Large intestine (tissue), 3 donors: Measurements from ENCODE around the gene EEFSEC. TPM values are rescaled to one million over a fixed set of nuclear protein-coding genes. Genes with fewer than 3 reads are reported as not detected.

Experiments
- DNase-seq, 2 donors: peaks; one replicate each; pipeline versions ENCODE4 v3.0.0 to v3.0.0-alpha.2; 2013
- H3K27ac ChIP-seq: one replicate; pipeline ENCODE4 v1.5.1; 2013; ENCODE audit warnings: low read length
- H3K27me3 ChIP-seq: 2 replicates; pipeline ENCODE4 v1.6.1; 2013; ENCODE audit warnings: low read length; ENCODE audit not compliant: control insufficient read depth, insufficient read depth
- H3K36me3 ChIP-seq: 2 replicates; pipeline ENCODE4 v1.6.1; 2013; ENCODE audit warnings: low read length; ENCODE audit not compliant: control insufficient read depth, insufficient read depth
- H3K4me1 ChIP-seq: one replicate; pipeline ENCODE4 v1.6.1; 2013; ENCODE audit warnings: low read length; ENCODE audit not compliant: control insufficient read depth, insufficient read depth
- H3K4me3 ChIP-seq: one replicate; pipeline ENCODE4 v1.5.1; 2013; ENCODE audit warnings: low read length
- H3K9me3 ChIP-seq: one replicate; pipeline ENCODE4 v1.6.1; 2013; ENCODE audit warnings: mild to moderate bottlenecking, low read depth, low read length, moderate library complexity; ENCODE audit not compliant: control insufficient read depth
- WGBS: methylation state at CpG from one replicate; pipeline ENCODE4 v1.1.5; 2013; ENCODE audit warnings: low lambda C conversion rate; ENCODE audit not compliant: insufficient coverage; 5-methylcytosine and 5-hydroxymethylcytosine counted together
- polyA plus RNA-seq: library from polyadenylated mRNA; unstranded; fragments of 120-200 nt; gene quantifications from one replicate; pipeline ENCODE4 v1.2.1, GENCODE V29; 2013

EEFSEC gene
- polyA plus RNA-seq, 1 donor, result 23.9 TPM

DNA sequence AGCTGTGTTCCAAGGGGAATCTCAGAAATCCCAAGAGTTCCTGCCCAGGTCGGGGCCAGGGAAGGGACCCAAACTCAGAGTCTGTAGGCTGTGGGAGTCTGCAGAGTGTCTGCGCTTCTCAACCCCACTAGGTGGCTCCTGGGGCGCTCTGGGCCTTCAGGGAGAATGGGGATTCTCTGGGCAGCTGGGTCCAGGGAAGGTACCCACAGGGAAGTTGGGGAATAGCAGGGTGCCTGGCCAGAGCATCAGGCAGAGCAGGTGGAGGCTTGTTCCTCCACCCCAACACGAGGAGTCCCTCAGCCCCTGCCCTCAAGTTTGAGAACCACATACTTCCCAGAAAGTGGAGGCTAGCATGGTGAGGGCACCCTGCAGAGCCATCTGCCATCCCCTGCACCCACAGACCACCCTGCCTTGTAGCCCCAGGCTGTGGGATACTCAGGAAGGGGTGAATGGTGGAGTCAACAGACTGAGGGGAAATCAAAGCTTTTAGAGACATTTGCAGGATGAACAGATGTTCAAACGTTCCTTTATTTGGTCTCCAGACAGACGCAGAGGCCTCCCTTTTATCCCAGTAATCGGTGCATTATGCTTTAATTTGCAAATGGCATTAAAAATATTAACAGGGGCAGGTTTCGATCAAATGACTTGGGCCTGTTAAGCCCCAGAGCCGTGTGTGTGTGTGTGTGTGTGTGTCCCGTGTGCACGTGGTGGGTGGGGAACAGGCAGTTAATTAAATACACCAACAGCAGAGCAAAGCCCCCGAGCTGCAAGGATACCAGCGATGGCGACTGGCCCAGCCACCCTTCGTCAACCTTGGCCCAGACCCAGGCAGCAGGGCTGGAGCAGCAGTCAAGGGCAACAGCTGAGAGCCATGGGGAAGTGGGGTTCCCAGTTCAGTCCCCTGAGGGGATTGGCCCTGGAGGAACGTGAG is 255.7 kb downstream of the EEFSEC start:
- no peak for DNase-seq
- WGBS, result 100% methylated on average over 2 of the region's 16 CpGs
- Histone ChIP-seq H3K27ac (no peak overlapping the region), H3K36me3 (peaks cover 4% of the 10 kb centered on the region), H3K27me3 (no peaks in the 10 kb centered on the region), H3K4me1 (peaks cover 23% of the 10 kb centered on the region), H3K9me3 (no peaks in the 10 kb centered on the region), H3K4me3 (no peak overlapping the region)

DNA sequence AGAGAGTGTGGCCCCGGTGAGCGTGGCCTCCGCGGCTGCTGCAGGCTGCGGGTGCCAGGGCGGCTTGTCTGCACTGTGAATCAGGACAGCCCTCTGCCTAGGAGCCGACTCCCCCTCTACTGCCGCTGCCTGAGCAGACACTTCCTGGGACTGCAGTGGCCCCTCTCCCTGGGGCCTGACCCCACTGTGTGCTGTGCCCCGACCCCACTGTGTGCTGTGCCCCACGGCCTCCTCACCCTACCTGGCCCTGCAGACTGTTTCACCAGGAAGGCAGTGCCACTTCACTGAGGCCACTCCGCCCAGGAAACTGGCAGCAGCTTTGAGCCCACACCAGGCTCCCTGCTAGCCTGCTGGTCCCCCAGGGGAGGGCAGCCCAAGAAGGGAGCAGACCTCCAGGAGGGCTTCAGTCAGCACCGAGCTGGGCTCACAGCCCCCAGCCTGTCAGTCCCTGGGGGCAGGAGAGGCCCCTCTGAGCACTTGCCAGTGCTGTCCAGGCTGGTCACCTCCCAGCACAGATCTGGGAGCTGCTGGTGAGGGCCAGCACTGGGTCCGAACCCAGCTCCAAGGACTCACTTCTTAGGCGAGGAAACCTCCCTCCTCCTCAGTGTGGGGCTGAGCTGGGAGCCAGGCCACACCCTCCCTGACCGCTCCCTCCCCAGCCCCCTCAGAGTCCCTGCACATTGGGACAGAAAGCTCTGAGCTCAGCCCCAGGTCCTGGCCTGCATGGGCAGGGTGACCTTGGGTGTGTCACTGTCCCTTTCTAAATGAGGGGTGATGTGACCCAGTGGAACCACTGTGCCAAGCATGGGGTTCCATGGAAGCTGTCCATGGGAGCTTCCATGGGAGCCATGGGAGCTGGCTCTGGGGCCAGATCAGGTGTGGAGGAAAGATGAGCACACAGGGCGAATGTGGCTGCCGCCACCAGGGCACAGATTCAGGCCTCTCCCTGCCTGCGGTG is 256.6 kb downstream of the EEFSEC start:
- no CpG with 5 or more reads among the region's 18 CpGs for WGBS

DNA sequence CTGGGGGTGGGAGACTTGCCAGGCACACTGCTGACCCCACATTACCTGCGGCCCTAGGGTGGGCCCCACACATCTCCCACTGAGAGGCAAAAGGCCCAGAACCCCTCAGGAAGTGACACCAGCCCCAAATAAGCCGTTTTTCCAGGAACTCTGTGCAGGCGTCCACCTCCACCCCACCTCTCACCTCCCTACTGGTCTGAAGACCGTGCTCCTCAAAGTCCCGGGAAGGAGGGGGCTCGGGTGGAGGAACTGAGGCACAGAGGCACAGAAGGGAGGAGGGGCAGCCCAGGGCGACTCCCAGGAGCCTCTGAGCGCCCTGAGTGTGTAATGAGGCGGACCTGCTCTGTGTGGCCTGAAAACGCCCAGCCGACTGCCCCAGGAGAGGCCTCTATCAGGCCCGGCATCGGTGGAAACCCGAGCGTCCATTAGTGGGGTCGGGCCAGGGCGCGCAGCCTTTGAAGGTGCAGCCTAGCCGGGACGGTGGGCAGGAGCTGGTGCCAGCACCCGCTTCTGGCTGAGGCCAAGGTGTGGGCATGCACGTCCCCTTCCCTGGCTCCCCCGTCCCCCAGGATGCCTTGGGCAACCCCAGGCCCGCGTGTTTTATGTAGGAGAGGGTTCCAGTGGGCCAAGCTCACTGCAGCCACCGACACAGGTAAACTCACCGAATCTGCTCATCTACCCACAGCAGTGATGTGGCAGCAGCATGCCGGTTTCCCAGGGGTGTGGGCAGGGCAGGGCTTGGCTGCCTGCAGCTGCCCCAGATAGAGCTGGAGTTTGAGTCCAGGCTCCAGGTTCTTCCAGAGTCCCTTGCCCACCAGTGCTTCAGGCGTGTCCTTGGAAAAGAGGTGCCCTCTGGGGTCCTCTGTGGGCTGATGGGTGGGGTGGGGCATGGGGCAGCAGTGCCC is 257.6 kb downstream of the EEFSEC start:
- Histone ChIP-seq H3K27me3 (no peaks in the 10 kb centered on the region), H3K4me1 (peaks cover 23% of the 10 kb centered on the region), H3K27ac (no peak overlapping the region), H3K36me3 (peaks cover 4% of the 10 kb centered on the region), H3K4me3 (no peak overlapping the region), H3K9me3 (no peaks in the 10 kb centered on the region)
- DNase-seq, result no peak
- no CpG with 5 or more reads among the region's 29 CpGs for WGBS

More for the DNA sequence above, 256.6 kb downstream of the EEFSEC start:
- no peaks in the 10 kb centered on the region for H3K27me3 ChIP-seq
- H3K4me3 ChIP-seq, result no peak overlapping the region
- no peak overlapping the region for H3K27ac ChIP-seq
- H3K9me3 ChIP-seq, result no peaks in the 10 kb centered on the region
- no peak for DNase-seq
- peaks cover 4% of the 10 kb centered on the region for H3K36me3 ChIP-seq
- H3K4me1 ChIP-seq, result peaks cover 23% of the 10 kb centered on the region

DNA sequence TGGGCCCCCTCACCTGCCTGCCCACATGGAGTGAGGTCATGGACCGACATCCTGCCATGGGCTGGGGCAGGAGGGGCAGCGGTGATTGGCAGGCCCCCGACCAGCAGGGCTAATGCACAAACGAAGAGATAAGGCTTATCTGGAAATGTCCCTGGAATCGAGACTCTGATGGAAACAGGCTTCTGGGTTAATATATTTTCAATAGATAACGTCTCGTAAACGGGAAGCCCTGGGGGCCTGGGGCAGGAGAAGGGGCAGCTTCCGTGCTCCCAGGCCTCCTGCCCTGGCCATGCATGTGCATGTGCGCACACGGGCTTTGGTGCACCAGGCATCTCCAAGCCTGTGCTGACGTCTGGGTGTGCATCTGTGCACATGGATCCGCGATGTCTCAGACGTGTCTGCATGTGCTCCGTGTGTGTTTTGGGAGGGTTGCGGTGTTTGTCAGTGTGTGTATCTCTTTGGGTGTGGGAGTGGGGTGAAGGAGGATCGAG is 258.3 kb downstream of the EEFSEC start:
- DNase-seq, result peak in 1 of 2 donors; percentile 69
- no CpG with 5 or more reads among the region's 18 CpGs for WGBS
- Histone ChIP-seq H3K27ac (no peak overlapping the region), H3K36me3 (peaks cover 4% of the 10 kb centered on the region), H3K4me3 (no peak overlapping the region), H3K27me3 (no peaks in the 10 kb centered on the region), H3K4me1 (peaks cover 23% of the 10 kb centered on the region), H3K9me3 (no peaks in the 10 kb centered on the region)

DNA sequence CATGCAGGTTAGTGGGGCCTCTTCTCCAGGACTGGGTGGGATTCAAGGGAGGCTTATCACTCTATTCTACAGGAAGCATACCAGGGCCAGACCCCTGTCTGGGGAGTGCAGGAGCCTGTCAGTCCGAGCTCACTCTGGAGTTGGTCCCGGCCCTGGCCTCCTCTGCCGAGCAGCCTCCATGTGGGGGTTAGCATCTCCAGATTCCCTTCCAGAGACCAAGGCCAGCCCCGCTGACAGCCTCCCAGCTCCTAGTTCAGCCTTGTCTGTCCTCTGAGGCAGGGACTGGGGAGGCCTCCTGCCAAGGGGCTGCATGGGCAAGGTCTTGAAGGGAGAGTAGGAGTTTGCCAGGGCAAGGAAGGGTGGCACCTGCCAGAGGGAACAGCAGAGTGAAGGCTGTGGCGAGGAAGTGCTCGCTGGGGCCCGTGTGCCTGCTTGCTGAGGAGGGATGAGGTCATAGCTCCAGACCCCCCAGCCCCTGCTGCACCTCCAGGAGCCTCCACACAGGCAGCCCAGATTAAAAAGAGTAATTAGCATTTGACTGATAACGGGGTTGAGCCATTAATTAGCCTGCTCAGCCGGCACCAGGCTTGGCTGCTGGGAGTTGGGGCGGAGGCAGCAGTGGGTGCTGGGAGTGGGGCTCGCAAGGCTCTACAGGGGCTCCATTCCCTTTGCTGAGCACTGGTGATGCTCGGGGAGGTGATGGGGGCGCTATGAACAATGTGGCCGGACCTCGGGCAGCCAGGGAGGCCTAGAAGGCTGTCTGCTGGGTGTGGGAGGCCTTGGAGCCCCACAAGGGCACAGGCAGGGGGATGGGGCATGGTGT is 259.1 kb downstream of the EEFSEC start:
- no CpG with 5 or more reads among the region's 15 CpGs for WGBS
- Histone ChIP-seq H3K9me3 (no peaks in the 10 kb centered on the region), H3K27me3 (no peaks in the 10 kb centered on the region), H3K4me1 (peaks cover 23% of the 10 kb centered on the region), H3K36me3 (peaks cover 4% of the 10 kb centered on the region), H3K4me3 (no peak overlapping the region), H3K27ac (no peak overlapping the region)
- no peak for DNase-seq

DNA sequence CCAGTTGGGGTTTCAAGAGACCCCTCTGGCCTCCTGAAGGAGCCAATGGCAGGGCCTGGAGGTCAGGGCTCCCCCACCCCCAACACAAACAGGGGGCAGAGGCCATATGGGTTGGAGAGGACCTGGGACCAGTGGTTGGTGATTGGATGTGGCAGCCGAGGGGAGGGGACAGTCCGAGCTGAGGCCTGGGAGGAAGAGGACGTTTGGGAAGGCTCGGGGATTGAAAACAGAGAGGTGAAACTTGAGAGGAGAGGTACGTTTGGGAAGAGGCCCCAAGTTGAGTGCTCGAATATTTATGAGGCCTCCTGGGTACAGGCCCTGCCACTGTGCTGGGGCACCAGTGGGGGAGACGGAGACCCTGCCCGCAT is 259.7 kb downstream of the EEFSEC start:
- H3K36me3 ChIP-seq, result peaks cover 4% of the 10 kb centered on the region
- H3K4me1 ChIP-seq, result peaks cover 23% of the 10 kb centered on the region
- H3K9me3 ChIP-seq, result no peaks in the 10 kb centered on the region
- no peaks in the 10 kb centered on the region for H3K27me3 ChIP-seq
- WGBS, result no CpG with 5 or more reads among the region's 8 CpGs
- H3K4me3 ChIP-seq, result no peak overlapping the region
- H3K27ac ChIP-seq, result no peak overlapping the region
- DNase-seq, result no peak

DNA sequence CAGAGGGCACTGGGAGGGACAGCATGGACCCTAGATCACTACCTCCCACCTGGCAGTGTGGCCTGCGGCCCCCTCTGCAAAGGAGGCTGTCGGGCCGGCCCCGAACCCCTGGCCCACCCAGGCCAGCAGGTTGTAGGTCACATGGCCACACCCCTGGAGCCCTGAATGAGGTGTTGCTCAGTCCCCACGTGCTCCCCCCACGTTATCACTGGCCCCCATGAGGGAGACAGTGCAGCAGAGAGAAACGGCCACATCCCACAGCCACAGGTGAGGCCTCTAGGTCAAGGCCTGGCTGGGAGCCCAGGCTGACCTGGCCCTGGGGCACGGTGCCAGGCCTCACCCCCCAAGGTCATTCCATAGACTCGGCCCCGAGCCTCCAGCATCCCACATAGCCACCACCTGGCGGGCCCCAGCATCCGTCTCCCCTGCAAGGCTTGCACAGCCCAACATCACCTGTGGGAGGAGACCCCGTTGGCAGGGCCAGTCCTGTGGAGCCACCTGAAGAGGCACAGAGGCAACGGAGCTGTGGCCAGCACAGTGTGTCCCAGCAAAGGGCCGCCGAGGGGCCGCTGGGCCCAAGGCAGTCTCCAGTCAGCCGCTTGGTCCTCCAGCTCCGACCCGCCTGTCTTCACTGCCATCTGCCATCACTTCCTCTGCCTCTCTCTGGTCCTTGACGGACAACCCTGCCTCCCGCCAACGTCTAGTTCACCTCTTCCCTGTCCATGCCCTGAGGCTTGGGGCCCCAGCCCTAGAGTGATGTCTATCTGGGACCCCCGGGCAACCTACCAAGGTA is 260.3 kb downstream of the EEFSEC start:
- Histone ChIP-seq H3K36me3 (peaks cover 4% of the 10 kb centered on the region), H3K4me3 (no peak overlapping the region), H3K27ac (no peak overlapping the region), H3K4me1 (peaks cover 23% of the 10 kb centered on the region), H3K27me3 (no peaks in the 10 kb centered on the region), H3K9me3 (no peaks in the 10 kb centered on the region)
- no peak for DNase-seq
- no CpG with 5 or more reads among the region's 24 CpGs for WGBS

DNA sequence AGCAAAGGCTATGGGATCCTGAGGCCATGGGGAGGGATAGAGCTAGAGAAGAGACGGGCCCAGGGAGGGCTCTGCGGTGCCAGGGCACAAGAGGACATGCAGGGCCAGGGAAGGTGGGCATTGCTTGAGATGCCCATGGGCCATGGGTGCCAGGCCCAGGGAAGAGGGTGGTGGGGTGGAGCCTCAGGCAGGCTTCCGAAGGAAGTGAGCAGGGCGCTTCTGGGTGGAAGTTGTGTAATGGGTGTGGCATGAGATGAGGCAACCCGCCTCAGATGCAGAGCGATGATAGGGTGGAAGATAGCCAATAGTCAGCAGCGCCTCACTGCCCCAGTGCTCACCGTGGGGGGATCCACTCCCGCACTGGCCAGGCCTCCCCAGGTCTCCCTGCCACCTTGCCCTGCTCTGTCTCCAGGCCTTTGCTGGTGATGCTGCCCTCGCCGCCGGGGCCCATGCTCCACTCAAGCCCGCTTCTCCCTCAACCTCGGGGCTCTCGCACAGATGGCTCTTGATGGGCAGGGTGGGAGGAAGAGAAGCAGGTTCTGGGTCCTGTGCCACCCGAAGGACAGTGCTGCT is 262.0 kb downstream of the EEFSEC start:
- Histone ChIP-seq H3K27me3 (no peaks in the 10 kb centered on the region), H3K27ac (no peak overlapping the region), H3K4me1 (peaks cover 23% of the 10 kb centered on the region), H3K9me3 (no peaks in the 10 kb centered on the region), H3K4me3 (no peak overlapping the region), H3K36me3 (no peaks in the 10 kb centered on the region)
- no peak for DNase-seq
- no CpG with 5 or more reads among the region's 16 CpGs for WGBS
